ENCODE data around the gene NID1. TPM values are rescaled to one million over a fixed set of nuclear protein-coding genes. Genes with fewer than 3 reads are reported as not detected.

NID1 gene
- total and polyA plus RNA-seq, 9 of the 15 experiments (the other 6 are each of a cell fraction or from before 2014, with no cell fraction given), result 0.22 TPM; not detected in 8

DNA sequence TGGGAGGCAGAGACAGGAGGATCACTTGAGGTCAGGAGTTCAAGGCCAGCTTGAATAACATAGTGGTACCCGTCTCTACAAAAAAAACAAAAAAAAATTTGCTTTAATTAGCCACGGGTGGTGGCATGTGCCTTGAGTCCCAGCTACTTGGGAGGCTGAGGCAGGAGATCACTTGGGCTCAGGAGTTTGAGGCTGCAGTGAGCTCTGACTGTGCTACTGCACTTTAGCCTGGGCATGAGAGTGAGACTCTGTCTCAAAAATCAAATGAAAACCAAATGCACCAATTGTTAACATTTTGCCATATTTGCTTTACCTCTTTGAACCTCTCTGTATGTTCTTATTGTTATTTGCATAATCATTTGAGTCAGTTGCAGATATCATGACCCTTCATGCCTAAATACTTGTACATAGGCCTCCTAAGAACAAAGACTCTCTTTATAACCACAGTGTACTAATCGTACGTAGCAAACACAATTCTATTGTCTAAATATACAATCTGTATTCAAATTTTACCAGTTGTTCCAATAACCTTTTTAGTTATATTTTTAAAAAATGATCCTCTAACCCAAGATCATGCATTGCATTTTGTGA is 8.5 kb upstream of the NID1 start:
- WGBS (ENCODE audit: insufficient coverage, low coverage, missing lambda C conversion rate), result 1% methylated on average over 4 of the region's 4 CpGs
- CTCF ChIA-PET (ENCODE audit: low intra/inter-chr PET ratio), result no interaction called here
- Histone ChIP-seq H3K9me3 (replicated peaks; ENCODE audit: control insufficient read depth, insufficient read depth, low read depth, low read length) (no peaks in the 10 kb centered on the region), H3K27ac (ENCODE audit: extremely low read depth, low read depth, low read length) (no peak overlapping the region), H3K9ac (ENCODE audit: insufficient read depth in 1 of 2, low read depth in 2 of 2, low read length in 2 of 2) (no peak overlapping the region), H3K36me3 (ENCODE audit: control insufficient read depth, insufficient read depth, low read length) (no peaks in the 10 kb centered on the region), H3K4me2 (ENCODE audit: insufficient read depth, low read length) (no peak overlapping the region), H3K79me2 (ENCODE audit: control insufficient read depth, insufficient read depth, low read length) (no peaks in the 10 kb centered on the region), H2AFZ (ENCODE audit: low read depth, low read length) (no peak overlapping the region), H4K20me1 (replicated peaks; ENCODE audit: control insufficient read depth, insufficient read depth, low read length) (0 out of 2 replicates have a peak, but pooled peaks cover 5% of the 10 kb centered on the region), H3K27me3 (ENCODE audit: control insufficient read depth in 2 of 2, insufficient read depth in 2 of 2, low read length in 2 of 2) (peaks cover 17 to 22% of the 10 kb centered on the region in 2 experiments), H3K4me3 (no peak overlapping the region), H3K4me1 (replicated peaks in 1 of 2; ENCODE audit: control insufficient read depth in 2 of 2, insufficient read depth in 2 of 2, low read length in 2 of 2) (no peaks in the 10 kb centered on the region), H3K9me1 (ENCODE audit: control insufficient read depth, insufficient read depth, low read length) (no peaks in the 10 kb centered on the region)
- DNase-seq (ENCODE audit: extremely low read depth in 1 of 4, low spot score in 3 of 4) (no peak), FAIRE-seq (no peak), ATAC-seq (no peak)
- BruUV-seq (replicated peaks), result no TSS peak
- no peak for TF ChIP-seq RBFOX2 (IDR thresholded peaks at IDR 0.05; ENCODE audit: low read depth, low read length)
- TF ChIP-seq RAD51 (IDR thresholded peaks at IDR 0.05; ENCODE audit: borderline replicate concordance, low read depth), result no peak
- TF ChIP-seq RBM14 (IDR thresholded peaks at IDR 0.05; ENCODE audit: borderline replicate concordance, insufficient read depth, low read depth, low read length), result no peak
- TF ChIP-seq GATAD2A (IDR thresholded peaks at IDR 0.05), result no peak
- no peak for TF ChIP-seq ZNF668 (CRISPR knock-in tag; IDR thresholded peaks at IDR 0.05)
- no peak for TF ChIP-seq BHLHE40 (IDR thresholded peaks at IDR 0.05; ENCODE audit: low read length)
- TF ChIP-seq EGR1 (conservative IDR thresholded peaks at IDR 0.05), result no peak
- TF ChIP-seq PYGO2 (tag; IDR thresholded peaks at IDR 0.05), result no peak
- TF ChIP-seq ATF4 (CRISPR knock-in tag; IDR thresholded peaks at IDR 0.05), result no peak
- in situ Hi-C loops (cut with MboI), result no loop called here
- POLR2A ChIA-PET, result no interaction called here
- intact Hi-C loops (cut with micrococcal nuclease), result no loop called here

All from K562 (cell line).